SU-DHL-6 (cell line): Measurements from ENCODE around the gene SIT1.

Source experiments
- CTCF ChIP-seq: fragments of 200-600 bp; sonication (generic); IDR thresholded peaks from one replicate; pipeline ENCODE4 v1.5.1; 2017; ENCODE audit warnings: antibody characterized with exemption, mild to moderate bottlenecking, low read length, moderate library complexity; ENCODE audit not compliant: insufficient read depth, poor library complexity, severe bottlenecking
- EZH2phosphoT487 ChIP-seq: fragments of 200-600 bp; sonication (generic), shearing (Covaris generic); conservative IDR thresholded peaks from 2 replicates; pipeline ENCODE4 v1.6.1; 2018; ENCODE audit warnings: mild to moderate bottlenecking, antibody characterized with exemption, low read length, moderate library complexity, mixed read lengths

- TF ChIP-seq CTCF (peak; percentile 37), EZH2phosphoT487 (no peak)
Measured at GRCh38 chr9:35664531-35665470, 14.1 kb upstream of the SIT1 start, which contains the start of gene ARHGEF39.
